ENCODE measurements around the gene CDH22. TPM values are rescaled to one million over a fixed set of nuclear protein-coding genes. Genes with fewer than 3 reads are reported as not detected.

Gene CDH22
- total RNA-seq, 4 donors from 2014 or later: 0.11 to 2.3 (median 0.76) TPM

DNA sequence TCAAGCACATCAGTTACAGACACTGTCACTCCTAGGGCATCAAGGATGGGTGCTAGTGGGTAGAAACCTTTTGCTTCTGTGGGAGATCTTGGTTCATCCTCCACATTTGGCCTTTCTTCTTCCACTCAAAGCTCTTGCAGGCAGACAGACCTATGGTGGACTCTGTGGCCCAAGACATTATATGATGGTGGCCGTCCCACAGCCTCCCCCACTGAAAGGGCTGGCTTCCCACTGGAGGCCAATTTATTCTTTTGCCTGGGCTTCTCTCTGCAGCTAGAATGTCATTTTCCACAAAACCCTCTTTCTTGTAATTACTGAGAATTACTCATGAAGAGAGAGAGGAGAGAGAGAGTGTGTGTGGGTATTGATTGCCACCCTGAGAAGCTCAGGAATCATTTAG lies 146.4 kb downstream of the CDH22 start:
- no peaks in the 10 kb centered on the region for H3K36me3 ChIP-seq
- no peaks in the 10 kb centered on the region for H3K4me1 ChIP-seq
- intact Hi-C loops (cut with DNase I): no loop called here
- TF ChIP-seq, protein P1, sequence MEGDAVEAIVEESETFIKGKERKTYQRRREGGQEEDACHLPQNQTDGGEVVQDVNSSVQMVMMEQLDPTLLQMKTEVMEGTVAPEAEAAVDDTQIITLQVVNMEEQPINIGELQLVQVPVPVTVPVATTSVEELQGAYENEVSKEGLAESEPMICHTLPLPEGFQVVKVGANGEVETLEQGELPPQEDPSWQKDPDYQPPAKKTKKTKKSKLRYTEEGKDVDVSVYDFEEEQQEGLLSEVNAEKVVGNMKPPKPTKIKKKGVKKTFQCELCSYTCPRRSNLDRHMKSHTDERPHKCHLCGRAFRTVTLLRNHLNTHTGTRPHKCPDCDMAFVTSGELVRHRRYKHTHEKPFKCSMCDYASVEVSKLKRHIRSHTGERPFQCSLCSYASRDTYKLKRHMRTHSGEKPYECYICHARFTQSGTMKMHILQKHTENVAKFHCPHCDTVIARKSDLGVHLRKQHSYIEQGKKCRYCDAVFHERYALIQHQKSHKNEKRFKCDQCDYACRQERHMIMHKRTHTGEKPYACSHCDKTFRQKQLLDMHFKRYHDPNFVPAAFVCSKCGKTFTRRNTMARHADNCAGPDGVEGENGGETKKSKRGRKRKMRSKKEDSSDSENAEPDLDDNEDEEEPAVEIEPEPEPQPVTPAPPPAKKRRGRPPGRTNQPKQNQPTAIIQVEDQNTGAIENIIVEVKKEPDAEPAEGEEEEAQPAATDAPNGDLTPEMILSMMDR (IDR thresholded peaks at IDR 0.05): no peak
- no peak for TF ChIP-seq POLR2A (IDR thresholded peaks at IDR 0.05)
- WGBS, 2 donors: 75 to 100% methylated on average over 1 of the region's 1 CpG
- H3K27me3 ChIP-seq: peaks cover 0 to 94% (median 0%) of the 10 kb centered on the region in 4 donors
- no peak for DNase-seq
- no peaks in the 10 kb centered on the region for H3K9me3 ChIP-seq
- no peak overlapping the region for H3K27ac ChIP-seq
- no peak overlapping the region for H3K4me3 ChIP-seq

DNA sequence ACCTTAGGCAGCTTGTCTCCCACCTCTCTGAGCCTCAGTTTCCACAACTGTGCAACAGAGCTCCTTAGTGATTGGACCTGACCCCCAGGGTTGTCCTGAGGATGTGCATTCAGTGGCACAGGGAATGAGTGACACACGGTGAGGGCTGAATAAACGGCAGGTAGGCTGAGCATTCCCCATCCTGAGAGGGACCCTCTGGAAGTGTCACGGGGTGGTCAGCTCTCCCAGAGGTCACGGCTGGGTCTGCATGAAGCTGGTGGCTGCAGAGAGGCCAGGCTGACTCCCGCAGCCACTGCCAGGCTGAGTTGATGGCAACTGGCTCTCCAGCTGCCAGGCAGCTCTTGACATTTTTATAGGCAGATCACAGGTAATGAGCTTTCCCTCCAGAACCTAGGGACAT lies 147.6 kb downstream of the CDH22 start:
- TF ChIP-seq, protein P1 (IDR thresholded peaks at IDR 0.05): no peak
- TF ChIP-seq POLR2A (IDR thresholded peaks at IDR 0.05): no peak
- H3K27me3 ChIP-seq: peaks cover 0 to 94% (median 0%) of the 10 kb centered on the region in 4 donors

DNA sequence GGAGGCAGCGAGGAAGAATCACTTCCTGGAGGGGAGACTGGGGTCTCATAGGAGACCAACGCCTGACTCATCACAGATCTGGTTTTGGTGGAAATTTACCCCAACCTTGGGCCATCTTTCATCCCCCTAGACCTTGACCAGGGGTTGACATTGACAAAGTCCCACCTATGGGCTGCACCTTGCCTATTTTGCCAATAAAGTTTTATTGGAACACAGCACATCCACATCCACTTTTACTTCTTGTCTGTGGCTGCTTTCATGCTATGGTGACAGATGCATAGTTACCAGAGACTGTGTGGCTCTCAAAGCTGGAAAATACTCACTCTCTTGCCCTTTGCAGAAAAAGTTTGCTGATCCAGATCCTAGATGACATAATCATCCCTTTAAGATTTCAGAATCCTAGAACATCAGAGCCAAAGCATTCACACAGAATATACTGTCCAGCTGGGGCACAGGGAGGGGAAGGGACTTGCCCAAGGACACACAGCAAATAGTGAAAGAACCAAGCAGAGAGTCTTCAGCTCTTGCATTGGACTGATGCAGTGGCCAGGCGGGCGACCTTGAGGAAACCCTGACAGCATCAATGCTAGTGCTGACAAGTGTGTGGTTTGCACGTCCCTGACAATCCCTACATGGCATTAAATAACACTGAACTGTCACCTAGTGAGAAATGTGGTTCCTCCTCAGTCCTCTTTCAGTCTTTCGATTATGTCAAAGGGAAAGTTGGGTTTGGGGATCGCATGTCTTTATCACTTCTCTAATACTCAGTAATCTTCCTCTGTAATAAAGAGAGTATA lies 149.0 kb downstream of the CDH22 start:
- no peak overlapping the region for H3K27ac ChIP-seq
- no peak for DNase-seq
- no peak overlapping the region for H3K4me3 ChIP-seq
- no peaks in the 10 kb centered on the region for H3K36me3 ChIP-seq
- peaks cover 0 to 82% (median 0%) of the 10 kb centered on the region in 4 donors for H3K27me3 ChIP-seq
- 69 to 83% methylated on average over 7 of the region's 7 CpGs for WGBS, 2 donors
- intact Hi-C loops (cut with DNase I): no loop called here
- H3K4me1 ChIP-seq: no peaks in the 10 kb centered on the region
- TF ChIP-seq POLR2A (IDR thresholded peaks at IDR 0.05): no peak
- TF ChIP-seq, protein P1 (IDR thresholded peaks at IDR 0.05): no peak
- no peaks in the 10 kb centered on the region for H3K9me3 ChIP-seq

More for the DNA sequence above, 147.6 kb downstream of the CDH22 start:
- no peaks in the 10 kb centered on the region for H3K4me1 ChIP-seq
- no peak for DNase-seq
- no peaks in the 10 kb centered on the region for H3K36me3 ChIP-seq
- H3K4me3 ChIP-seq: no peak overlapping the region
- intact Hi-C loops (cut with DNase I): no loop called here
- 60% methylated on average over 1 of the region's 5 CpGs; no CpG with 5 or more reads in 1 of the 2 donors for WGBS, 2 donors
- no peaks in the 10 kb centered on the region for H3K9me3 ChIP-seq
- H3K27ac ChIP-seq: no peak overlapping the region

DNA sequence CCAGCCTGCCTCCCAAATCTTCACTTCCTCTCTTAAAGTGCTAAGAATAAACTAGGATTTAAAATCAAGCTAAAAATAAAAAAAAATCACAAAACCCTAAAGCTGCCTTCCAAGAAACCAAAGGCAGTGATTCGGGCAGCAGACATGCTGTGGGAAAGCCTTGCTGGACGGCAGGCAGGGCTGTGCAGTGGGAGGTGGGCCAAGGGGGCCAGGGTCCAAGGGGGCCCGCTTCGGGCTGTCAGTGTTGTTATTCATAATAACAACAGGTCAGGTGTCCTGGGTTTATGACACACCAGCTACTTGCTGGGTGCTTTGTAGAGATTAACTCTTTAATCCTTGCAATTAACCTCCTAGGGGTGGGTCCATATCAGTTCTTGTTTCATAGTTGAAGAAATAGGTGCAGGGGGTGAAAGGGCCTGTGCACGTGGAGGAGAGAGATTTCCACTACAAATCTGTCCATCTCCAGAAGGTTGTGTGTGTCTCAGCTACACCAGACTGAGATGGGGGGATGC lies 149.8 kb downstream of the CDH22 start:
- Histone ChIP-seq H3K27me3 (peaks cover 0 to 82% (median 0%) of the 10 kb centered on the region in 4 donors), H3K36me3 (no peaks in the 10 kb centered on the region), H3K27ac (no peak overlapping the region), H3K9me3 (no peaks in the 10 kb centered on the region), H3K4me1 (no peaks in the 10 kb centered on the region), H3K4me3 (no peak overlapping the region)
- no peak for DNase-seq
- intact Hi-C loops (cut with DNase I): no loop called here
- TF ChIP-seq, protein P1 (IDR thresholded peaks at IDR 0.05): no peak
- no peak for TF ChIP-seq POLR2A (IDR thresholded peaks at IDR 0.05)
- 40 to 45% methylated on average over 5 of the region's 5 CpGs for WGBS, 2 donors

DNA sequence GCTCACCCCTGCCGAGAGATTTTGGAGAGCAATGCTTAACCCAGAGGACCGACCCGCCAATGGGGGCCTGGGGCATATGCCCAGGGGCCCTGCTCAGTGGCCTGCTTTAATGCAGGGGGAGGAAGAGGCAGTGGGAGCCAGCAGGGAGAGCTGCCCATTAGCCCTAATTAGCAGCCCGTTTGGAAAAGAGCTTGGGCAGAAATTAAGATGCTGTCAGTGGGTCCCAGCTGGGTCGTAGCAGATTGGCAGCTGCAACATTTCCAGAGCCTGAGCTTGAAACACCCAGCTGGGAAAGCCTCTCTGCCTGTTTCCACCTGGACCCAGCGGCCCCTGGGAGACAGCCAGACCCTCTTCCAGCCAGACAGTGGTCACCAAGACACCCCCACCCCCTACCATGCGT lies 150.7 kb downstream of the CDH22 start:
- TF ChIP-seq, protein P1 (IDR thresholded peaks at IDR 0.05): no peak
- no peak for DNase-seq
- intact Hi-C loops (cut with DNase I): no loop called here

More for the DNA sequence above, 150.7 kb downstream of the CDH22 start:
- Histone ChIP-seq H3K4me3 (no peak overlapping the region), H3K36me3 (no peaks in the 10 kb centered on the region), H3K27ac (no peak overlapping the region), H3K27me3 (peaks cover 0 to 82% (median 0%) of the 10 kb centered on the region in 4 donors), H3K9me3 (no peaks in the 10 kb centered on the region), H3K4me1 (no peaks in the 10 kb centered on the region)
- WGBS, 2 donors: 52 to 57% methylated on average over 2 to 7 of the region's 7 CpGs

All from esophagus squamous epithelium (tissue), 5 donors.